Upper lobe of left lung (tissue), 6 donors: Measurements from ENCODE around the gene CEBPA. TPM values are rescaled to one million over a fixed set of nuclear protein-coding genes. Genes with fewer than 3 reads are reported as not detected.

Source experiments
- ATAC-seq, 2 donors: fragments of 200-7000 bp; cut with Tn5 transposase; one replicate each; pipeline ENCODE4 v1.9.1; 2022; ENCODE audit warnings: mild to moderate bottlenecking in 2 of 2, moderate library complexity in 2 of 2; ENCODE audit not compliant: low FRiP score in 2 of 2
- DNase-seq, 2 donors: peaks; one replicate each; pipeline ENCODE4 v3.0.0-alpha.2; 2019 to 2020
- H3K27ac ChIP-seq, 4 donors: fragments of 200-600 bp; sonication (generic); one replicate each; pipeline ENCODE4 v1.5.1; 2016 to 2019
- H3K27me3 ChIP-seq, 4 donors: fragments of 200-600 bp; sonication (generic); one replicate each; pipeline ENCODE4 v1.5.1; 2017 to 2019
- H3K36me3 ChIP-seq, 4 donors: fragments of 200-600 bp; sonication (generic); one replicate each; pipeline ENCODE4 v1.5.1; 2016 to 2019
- H3K4me1 ChIP-seq, 4 donors: fragments of 200-600 bp; sonication (generic); one replicate each; pipeline ENCODE4 v1.5.1; 2018 to 2019
- H3K4me3 ChIP-seq, 4 donors: fragments of 200-600 bp; sonication (generic); one replicate each; pipeline ENCODE4 v1.5.1; 2017 to 2019; ENCODE audit warnings: mild to moderate bottlenecking in 2 of 4, moderate library complexity in 1 of 4
- H3K9me3 ChIP-seq, 4 donors: fragments of 200-600 bp; sonication (generic); one replicate each; pipeline ENCODE4 v1.5.1; 2018 to 2019
- EP300 ChIP-seq, 4 donors: sonication (generic); formaldehyde crosslinking; IDR thresholded peaks; one replicate each; pipeline ENCODE4 v1.5.1; 2017; ENCODE audit warnings: antibody characterized with exemption in 4 of 4, control low read depth in 2 of 4
- POLR2A ChIP-seq, 4 donors: fragments of 450-650 bp; IDR thresholded peaks; one replicate each; pipeline ENCODE4 v1.5.1; 2016 to 2017; ENCODE audit warnings: antibody characterized with exemption in 4 of 4, mild to moderate bottlenecking in 2 of 4
- POLR2AphosphoS5 ChIP-seq, 2 donors: sonication (generic); formaldehyde crosslinking; IDR thresholded peaks; one replicate each; pipeline ENCODE4 v1.5.1; 2017; ENCODE audit warnings: antibody characterized with exemption in 2 of 2
- WGBS, 2 donors: methylation state at CpG; one replicate each; pipeline ENCODE4 v1.1.5; 2017 to 2018; 5-methylcytosine and 5-hydroxymethylcytosine counted together
- total RNA-seq, 6 donors: library from RNA; depleted of rRNA in 4 of 6; stranded (reverse); fragments of >200 nt in 4 of 6; gene quantifications; one replicate each; pipeline versions ENCODE4 v1.1.0 to v1.2.1, GENCODE V29; 2016 to 2021
- TF ChIP-seq, protein P1 (sequence below), 6 experiments: fragments of 450-650 bp in 4 of 6; fragments of 200-600 bp in 2 of 6; sonication (generic) in 2 of 6; IDR thresholded peaks; one replicate each; pipeline ENCODE4 v1.5.1; 2016 to 2019; ENCODE audit warnings: antibody characterized with exemption in 6 of 6
- donor health status: DM: no; HTN: no; CAD: no; lungs with moderate emphysema.
- donor health status: DM: no; HTN: yes; CAD: no; lungs with severe emphysema.

The CEBPA gene
- total RNA-seq, 6 donors from 2014 or later = 53.5 to 183 (median 109) TPM

DNA sequence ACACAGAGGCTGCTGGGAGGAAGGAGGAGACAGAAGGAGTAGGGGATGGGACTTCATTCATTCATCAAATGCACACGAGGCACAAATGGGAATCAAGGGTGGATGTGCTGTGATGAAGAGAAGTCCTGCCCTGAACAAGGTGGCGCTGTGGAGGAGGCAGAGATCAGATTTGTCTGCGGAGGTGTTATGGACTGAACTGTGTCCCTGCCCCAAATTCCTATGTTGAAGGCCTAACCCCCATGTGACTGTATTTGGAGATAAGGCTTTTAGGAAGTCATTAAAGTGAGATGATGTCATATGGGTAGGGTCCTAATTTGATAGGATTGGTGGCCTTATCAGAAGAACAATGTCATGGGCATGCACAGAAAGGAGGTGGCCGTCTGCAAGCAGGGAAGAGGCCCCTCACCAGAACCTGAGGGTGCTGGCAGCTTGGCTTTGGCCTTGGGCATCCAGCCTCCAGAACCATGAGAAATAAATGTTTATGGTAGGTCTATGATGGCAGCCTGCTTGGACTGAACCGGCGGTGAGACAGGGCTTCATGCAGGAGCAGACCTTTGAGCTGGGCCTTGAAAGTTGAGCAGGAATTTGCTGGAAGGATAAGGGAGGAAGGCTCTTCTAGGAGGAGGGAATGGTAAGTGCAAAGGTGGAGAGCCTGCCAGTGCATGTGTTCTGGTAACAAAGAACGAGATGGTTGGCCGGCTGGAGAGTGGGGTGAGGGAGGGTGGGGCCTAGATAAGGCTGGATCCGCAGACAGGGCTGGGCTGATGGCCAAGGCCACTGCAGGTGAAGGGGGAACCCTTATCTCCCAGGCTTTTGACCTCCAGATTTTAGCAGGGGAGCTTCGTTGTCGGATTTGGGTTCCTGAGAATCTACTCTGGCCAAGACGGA, 2.7 kb upstream of the CEBPA start:
- Histone ChIP-seq H3K36me3 (no peaks in the 10 kb centered on the region), H3K9me3 (no peaks in the 10 kb centered on the region), H3K4me3 (peak overlapping the region in 1 of 4 donors; percentile 67), H3K4me1 (peaks cover 16 to 61% (median 45%) of the 10 kb centered on the region in 4 donors), H3K27me3 (peaks cover 0 to 4% (median 1%) of the 10 kb centered on the region in 4 donors), H3K27ac (peak overlapping the region in 3 of 4 donors; percentile 24 to 95 (median 94))
- TF ChIP-seq POLR2A (IDR thresholded peaks at IDR 0.05) = peak in 1 of 4 donors; percentile 53
- peak in 1 of 2 donors; percentile 46 for TF ChIP-seq POLR2AphosphoS5 (IDR thresholded peaks at IDR 0.05)
- TF ChIP-seq, protein P1, sequence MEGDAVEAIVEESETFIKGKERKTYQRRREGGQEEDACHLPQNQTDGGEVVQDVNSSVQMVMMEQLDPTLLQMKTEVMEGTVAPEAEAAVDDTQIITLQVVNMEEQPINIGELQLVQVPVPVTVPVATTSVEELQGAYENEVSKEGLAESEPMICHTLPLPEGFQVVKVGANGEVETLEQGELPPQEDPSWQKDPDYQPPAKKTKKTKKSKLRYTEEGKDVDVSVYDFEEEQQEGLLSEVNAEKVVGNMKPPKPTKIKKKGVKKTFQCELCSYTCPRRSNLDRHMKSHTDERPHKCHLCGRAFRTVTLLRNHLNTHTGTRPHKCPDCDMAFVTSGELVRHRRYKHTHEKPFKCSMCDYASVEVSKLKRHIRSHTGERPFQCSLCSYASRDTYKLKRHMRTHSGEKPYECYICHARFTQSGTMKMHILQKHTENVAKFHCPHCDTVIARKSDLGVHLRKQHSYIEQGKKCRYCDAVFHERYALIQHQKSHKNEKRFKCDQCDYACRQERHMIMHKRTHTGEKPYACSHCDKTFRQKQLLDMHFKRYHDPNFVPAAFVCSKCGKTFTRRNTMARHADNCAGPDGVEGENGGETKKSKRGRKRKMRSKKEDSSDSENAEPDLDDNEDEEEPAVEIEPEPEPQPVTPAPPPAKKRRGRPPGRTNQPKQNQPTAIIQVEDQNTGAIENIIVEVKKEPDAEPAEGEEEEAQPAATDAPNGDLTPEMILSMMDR (IDR thresholded peaks at IDR 0.05) = no peak
- no peak for TF ChIP-seq EP300 (IDR thresholded peaks at IDR 0.05)
- DNase-seq (peak in 1 of 2 donors; percentile 85), ATAC-seq (peak in 1 of 2 donors; percentile 22)
- 67 to 69% methylated on average over 12 of the region's 12 CpGs for WGBS, 2 donors

- H3K36me3 ChIP-seq = no peaks in the 10 kb centered on the region
- H3K4me3 ChIP-seq = peak overlapping the region in 3 of 4 donors; percentile 61 to 79 (median 67)
- H3K27me3 ChIP-seq = peaks cover 0 to 4% (median 1%) of the 10 kb centered on the region in 4 donors
- ATAC-seq = no peak
- 37 to 38% methylated on average over 13 of the region's 13 CpGs for WGBS, 2 donors
- no peak for DNase-seq
- H3K4me1 ChIP-seq = peaks cover 16 to 65% (median 48%) of the 10 kb centered on the region in 4 donors
- no peaks in the 10 kb centered on the region for H3K9me3 ChIP-seq
- TF ChIP-seq EP300 (IDR thresholded peaks at IDR 0.05) (no peak), POLR2A (IDR thresholded peaks at IDR 0.05) (no peak), POLR2AphosphoS5 (IDR thresholded peaks at IDR 0.05) (no peak)
- peak overlapping the region in 3 of 4 donors; percentile 78 to 95 (median 94) for H3K27ac ChIP-seq
Measured at GRCh38 chr19:33304371-33304759, 2.0 kb upstream of the CEBPA start.

DNA sequence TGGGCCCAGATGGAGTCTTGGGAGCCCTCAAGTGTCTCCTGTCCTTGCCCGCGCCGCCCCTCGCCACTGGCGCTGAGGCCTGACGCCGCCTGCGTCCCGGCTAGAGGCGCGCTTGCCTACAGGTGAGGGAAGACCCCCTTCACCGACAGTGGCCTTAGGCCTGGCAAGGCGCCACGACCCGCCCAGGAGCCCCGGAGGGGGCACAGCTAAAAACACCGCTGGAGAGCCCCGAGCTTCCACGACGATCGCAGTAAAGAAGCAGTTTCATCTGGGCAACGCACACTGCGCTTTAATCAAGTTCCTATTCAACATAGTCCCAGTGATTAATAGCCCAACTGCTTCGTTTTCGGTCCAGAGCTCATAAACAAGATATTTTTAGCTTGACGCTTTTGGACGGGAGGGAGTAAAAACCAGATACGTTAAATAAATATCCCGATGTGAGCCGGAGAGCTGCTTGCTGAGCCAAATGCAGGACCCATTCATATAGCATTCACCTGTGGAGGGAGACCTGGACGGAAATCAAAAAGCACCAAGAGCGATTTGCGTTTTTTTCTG, 1.5 kb upstream of the CEBPA start:
- Histone ChIP-seq H3K36me3 (no peaks in the 10 kb centered on the region), H3K4me1 (peaks cover 16 to 70% (median 52%) of the 10 kb centered on the region in 4 donors), H3K27me3 (peaks cover 0 to 4% (median 1%) of the 10 kb centered on the region in 4 donors), H3K4me3 (peak overlapping the region; percentile 57 to 79 (median 64)), H3K27ac (peak overlapping the region; percentile 78 to 95 (median 88)), H3K9me3 (no peaks in the 10 kb centered on the region)
- peak in 1 of 2 donors; percentile 4 for ATAC-seq
- peak in 1 of 2 donors; percentile 89 for DNase-seq
- TF ChIP-seq POLR2AphosphoS5 (IDR thresholded peaks at IDR 0.05) = no peak
- TF ChIP-seq, protein P1 (IDR thresholded peaks at IDR 0.05) = no peak
- TF ChIP-seq POLR2A (IDR thresholded peaks at IDR 0.05) = no peak
- no peak for TF ChIP-seq EP300 (IDR thresholded peaks at IDR 0.05)
- 8 to 16% methylated on average over 11 to 25 of the region's 33 CpGs for WGBS, 2 donors

GRCh38 chr19:33302974-33303790, 848 bp upstream of the CEBPA start:
- peaks cover 0 to 4% (median 1%) of the 10 kb centered on the region in 4 donors for H3K27me3 ChIP-seq
- peak; percentile 8 to 72 for ATAC-seq
- H3K27ac ChIP-seq = peak overlapping the region; percentile 78 to 95 (median 88)
- 0 to 1% methylated on average over 24 to 61 of the region's 92 CpGs for WGBS, 2 donors
- peaks cover 16 to 77% (median 58%) of the 10 kb centered on the region in 4 donors for H3K4me1 ChIP-seq
- DNase-seq = peak; percentile 45 to 93
- H3K36me3 ChIP-seq = no peaks in the 10 kb centered on the region
- TF ChIP-seq POLR2AphosphoS5 (IDR thresholded peaks at IDR 0.05) (no peak), EP300 (IDR thresholded peaks at IDR 0.05) (no peak), POLR2A (IDR thresholded peaks at IDR 0.05) (no peak)
- TF ChIP-seq, protein P1 (IDR thresholded peaks at IDR 0.05) = no peak
- H3K9me3 ChIP-seq = no peaks in the 10 kb centered on the region
- H3K4me3 ChIP-seq = peak overlapping the region; percentile 57 to 79 (median 64)
